Panc1 (cell line): Measurements from ENCODE around the gene BRWD1.

Experiments used
- TCF7L2 ChIP-seq: IDR thresholded peaks from 2 replicates; pipeline ENCODE4 v1.6.1; 2011; ENCODE audit warnings: mild to moderate bottlenecking, low read depth, low read length, inconsistent platforms
- TF ChIP-seq, protein P1 (sequence below): fragments of 450-650 bp; IDR thresholded peaks from 2 replicates; pipeline ENCODE4 v1.5.1; 2017; ENCODE audit warnings: mild to moderate bottlenecking
- TF ChIP-seq, protein P2 (sequence below), 2 experiments: IDR thresholded peaks; 2 replicates each; pipeline ENCODE4 v1.6.1; 2011 to 2012; ENCODE audit warnings: low read depth in 2 of 2, control low read depth in 1 of 2, low read length in 1 of 2, mild to moderate bottlenecking in 1 of 2, moderate library complexity in 1 of 2; ENCODE audit not compliant: insufficient read depth in 1 of 2

DNA sequence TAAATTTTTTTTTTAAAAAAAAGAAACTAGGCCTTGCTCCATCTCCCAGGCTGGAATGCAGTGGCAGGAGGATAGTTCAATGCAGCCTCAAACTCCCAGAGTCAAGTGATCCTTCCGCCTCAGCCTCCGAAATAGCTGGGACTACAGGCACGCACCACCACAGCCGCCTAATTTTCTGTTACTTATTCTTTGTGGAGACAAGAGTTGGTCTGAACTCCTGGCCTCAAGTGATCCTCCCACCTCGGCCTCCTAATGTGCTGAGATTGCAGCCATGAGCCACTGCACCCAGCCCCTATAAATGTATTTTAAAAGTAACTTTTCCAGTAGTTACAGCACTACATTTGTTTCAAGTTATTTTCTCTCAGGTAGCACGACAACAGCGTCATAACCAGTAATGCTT, 2.3 kb downstream of the BRWD1 start:
- TF ChIP-seq, protein P1, sequence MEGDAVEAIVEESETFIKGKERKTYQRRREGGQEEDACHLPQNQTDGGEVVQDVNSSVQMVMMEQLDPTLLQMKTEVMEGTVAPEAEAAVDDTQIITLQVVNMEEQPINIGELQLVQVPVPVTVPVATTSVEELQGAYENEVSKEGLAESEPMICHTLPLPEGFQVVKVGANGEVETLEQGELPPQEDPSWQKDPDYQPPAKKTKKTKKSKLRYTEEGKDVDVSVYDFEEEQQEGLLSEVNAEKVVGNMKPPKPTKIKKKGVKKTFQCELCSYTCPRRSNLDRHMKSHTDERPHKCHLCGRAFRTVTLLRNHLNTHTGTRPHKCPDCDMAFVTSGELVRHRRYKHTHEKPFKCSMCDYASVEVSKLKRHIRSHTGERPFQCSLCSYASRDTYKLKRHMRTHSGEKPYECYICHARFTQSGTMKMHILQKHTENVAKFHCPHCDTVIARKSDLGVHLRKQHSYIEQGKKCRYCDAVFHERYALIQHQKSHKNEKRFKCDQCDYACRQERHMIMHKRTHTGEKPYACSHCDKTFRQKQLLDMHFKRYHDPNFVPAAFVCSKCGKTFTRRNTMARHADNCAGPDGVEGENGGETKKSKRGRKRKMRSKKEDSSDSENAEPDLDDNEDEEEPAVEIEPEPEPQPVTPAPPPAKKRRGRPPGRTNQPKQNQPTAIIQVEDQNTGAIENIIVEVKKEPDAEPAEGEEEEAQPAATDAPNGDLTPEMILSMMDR: no peak
- TF ChIP-seq, protein P2, sequence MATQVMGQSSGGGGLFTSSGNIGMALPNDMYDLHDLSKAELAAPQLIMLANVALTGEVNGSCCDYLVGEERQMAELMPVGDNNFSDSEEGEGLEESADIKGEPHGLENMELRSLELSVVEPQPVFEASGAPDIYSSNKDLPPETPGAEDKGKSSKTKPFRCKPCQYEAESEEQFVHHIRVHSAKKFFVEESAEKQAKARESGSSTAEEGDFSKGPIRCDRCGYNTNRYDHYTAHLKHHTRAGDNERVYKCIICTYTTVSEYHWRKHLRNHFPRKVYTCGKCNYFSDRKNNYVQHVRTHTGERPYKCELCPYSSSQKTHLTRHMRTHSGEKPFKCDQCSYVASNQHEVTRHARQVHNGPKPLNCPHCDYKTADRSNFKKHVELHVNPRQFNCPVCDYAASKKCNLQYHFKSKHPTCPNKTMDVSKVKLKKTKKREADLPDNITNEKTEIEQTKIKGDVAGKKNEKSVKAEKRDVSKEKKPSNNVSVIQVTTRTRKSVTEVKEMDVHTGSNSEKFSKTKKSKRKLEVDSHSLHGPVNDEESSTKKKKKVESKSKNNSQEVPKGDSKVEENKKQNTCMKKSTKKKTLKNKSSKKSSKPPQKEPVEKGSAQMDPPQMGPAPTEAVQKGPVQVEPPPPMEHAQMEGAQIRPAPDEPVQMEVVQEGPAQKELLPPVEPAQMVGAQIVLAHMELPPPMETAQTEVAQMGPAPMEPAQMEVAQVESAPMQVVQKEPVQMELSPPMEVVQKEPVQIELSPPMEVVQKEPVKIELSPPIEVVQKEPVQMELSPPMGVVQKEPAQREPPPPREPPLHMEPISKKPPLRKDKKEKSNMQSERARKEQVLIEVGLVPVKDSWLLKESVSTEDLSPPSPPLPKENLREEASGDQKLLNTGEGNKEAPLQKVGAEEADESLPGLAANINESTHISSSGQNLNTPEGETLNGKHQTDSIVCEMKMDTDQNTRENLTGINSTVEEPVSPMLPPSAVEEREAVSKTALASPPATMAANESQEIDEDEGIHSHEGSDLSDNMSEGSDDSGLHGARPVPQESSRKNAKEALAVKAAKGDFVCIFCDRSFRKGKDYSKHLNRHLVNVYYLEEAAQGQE (IDR thresholded peaks at IDR 0.05; ENCODE audit: insufficient read depth in 1 of 2, low read depth in 2 of 2, low read length in 1 of 2): no peak
- no peak for TF ChIP-seq TCF7L2
